Activated CD4-positive, alpha-beta T cell treated with anti-CD3 and anti-CD28 coated beads, Interleukin-2, Interleukin-4, amounts not matched to agents 100 ng/mL and 50 ng/mL, durations not matched to agents 16 hours and 8 hours (primary cell): ENCODE data around the gene ADAM19.

Experiments
- DNase-seq: peaks from one replicate; pipeline ENCODE4 v3.0.0-alpha.2; 2020; ENCODE audit warnings: low spot score

ADAM19 gene

GRCh38 chr5:157542282-157543000 lies 33.1 kb downstream of the ADAM19 start:
- DNase-seq, result no peak

GRCh38 chr5:157541447-157542118 lies 34.0 kb downstream of the ADAM19 start:
- peak; percentile 81 for DNase-seq

GRCh38 chr5:157540707-157541446 lies 34.7 kb downstream of the ADAM19 start:
- DNase-seq, result peak; percentile 89

- no peak for DNase-seq
These were observed 35.5 kb downstream of the ADAM19 start for GRCh38 chr5:157540124-157540523.

GRCh38 chr5:157539503-157540022 lies 36.0 kb downstream of the ADAM19 start:
- no peak for DNase-seq

- DNase-seq, result no peak
These were observed 37.3 kb downstream of the ADAM19 start for GRCh38 chr5:157538311-157538710.

- no peak for DNase-seq
These were observed 40.3 kb downstream of the ADAM19 start for GRCh38 chr5:157535042-157535865.

GRCh38 chr5:157533011-157533481 lies 42.5 kb downstream of the ADAM19 start:
- no peak for DNase-seq

- no peak for DNase-seq
These were observed 43.6 kb downstream of the ADAM19 start for GRCh38 chr5:157532022-157532421.

- no peak for DNase-seq
These were observed 45.2 kb downstream of the ADAM19 start for GRCh38 chr5:157530226-157530972.

GRCh38 chr5:157529002-157529401 lies 46.6 kb downstream of the ADAM19 start:
- no peak for DNase-seq

GRCh38 chr5:157528036-157528632 lies 47.4 kb downstream of the ADAM19 start:
- no peak for DNase-seq

- no peak for DNase-seq
These were observed 50.7 kb downstream of the ADAM19 start for GRCh38 chr5:157524887-157525286.

- no peak for DNase-seq
These were observed 51.6 kb downstream of the ADAM19 start for GRCh38 chr5:157523976-157524375.

- DNase-seq, result no peak
These were observed 53.9 kb downstream of the ADAM19 start for GRCh38 chr5:157521704-157522029.

- no peak for DNase-seq
These were observed 54.5 kb downstream of the ADAM19 start for GRCh38 chr5:157520911-157521703.

GRCh38 chr5:157519579-157520253 lies 55.9 kb downstream of the ADAM19 start:
- DNase-seq, result no peak

- DNase-seq, result peak; percentile 50
These were observed 56.6 kb downstream of the ADAM19 start for GRCh38 chr5:157518963-157519362.

- no peak for DNase-seq
These were observed 58.8 kb downstream of the ADAM19 start for GRCh38 chr5:157516626-157517325.
